GM19324 (cell line): ENCODE results near the gene NMS.
"Not testable (repeated sequence)": the region's sequence is repeated elsewhere in the genome, so short reads cannot be mapped to it uniquely, and the experiment has no call there.

Experiments used
- ATAC-seq: cut with Tn5 transposase; IDR thresholded peaks from one replicate; pipeline ENCODE4 v1.9.1; 2021; ENCODE audit warnings: mild to moderate bottlenecking, moderate library complexity; ENCODE audit not compliant: unreplicated experiment, low FRiP score

NMS gene

GRCh38 chr2:100470182-100470581 lies at the start of gene NMS:
Gene NMS (plus strand): TSS chr2:100470482. CDS start chr2:100470489, 7 bp downstream.
- no peak for ATAC-seq

GRCh38 chr2:100422320-100423055 lies 47.8 kb upstream of the NMS start:
- no peak for ATAC-seq

GRCh38 chr2:100423631-100424030 lies 46.7 kb upstream of the NMS start:
- no peak for ATAC-seq

- ATAC-seq, result no peak
Measured at GRCh38 chr2:100424277-100424875, 45.9 kb upstream of the NMS start.

GRCh38 chr2:100425107-100425506 lies 45.2 kb upstream of the NMS start:
- ATAC-seq, result no peak

- no peak for ATAC-seq
Measured at GRCh38 chr2:100425573-100426383, 44.5 kb upstream of the NMS start.

- no peak for ATAC-seq
Measured at GRCh38 chr2:100426384-100426720, 43.9 kb upstream of the NMS start.

- ATAC-seq, result no peak
Measured at GRCh38 chr2:100427111-100427510, 43.2 kb upstream of the NMS start.

GRCh38 chr2:100427627-100428258 lies 42.5 kb upstream of the NMS start:
- ATAC-seq, result no peak

- no peak for ATAC-seq
Measured at GRCh38 chr2:100429726-100430125, 40.6 kb upstream of the NMS start.

GRCh38 chr2:100437751-100438150 lies 32.5 kb upstream of the NMS start:
- no peak for ATAC-seq

GRCh38 chr2:100446696-100447095 lies 23.6 kb upstream of the NMS start:
- ATAC-seq, result no peak

- no peak for ATAC-seq
Measured at GRCh38 chr2:100451092-100451491, 19.2 kb upstream of the NMS start.

- ATAC-seq, result no peak
Measured at GRCh38 chr2:100451734-100452133, 18.5 kb upstream of the NMS start.

- no peak for ATAC-seq
Measured at GRCh38 chr2:100453853-100454252, 16.4 kb upstream of the NMS start.

GRCh38 chr2:100456357-100456756 lies 13.9 kb upstream of the NMS start:
- ATAC-seq, result not testable (repeated sequence)

GRCh38 chr2:100460904-100461530 lies 9.3 kb upstream of the NMS start:
- no peak for ATAC-seq

GRCh38 chr2:100470898-100471514 lies 724 bp downstream of the NMS start:
- ATAC-seq, result no peak

GRCh38 chr2:100476606-100477005 lies 6.3 kb downstream of the NMS start:
- no peak for ATAC-seq

- no peak for ATAC-seq
Measured at GRCh38 chr2:100482741-100483140, 12.5 kb downstream of the NMS start.
